Inflammatory macrophage (primary cell): ENCODE data around the gene MTHFS.
"Not testable (repeated sequence)": the region's sequence is repeated elsewhere in the genome, so short reads cannot be mapped to it uniquely, and the experiment has no call there.

Experiments
- DNase-seq, 2 donors: peaks; one replicate each; pipeline ENCODE4 v3.0.0-alpha.2; 2020 to 2022
- total RNA-seq, 18 experiments: gene quantifications; one replicate each; lab custom pipeline; 2026; ENCODE audit warnings: mixed read lengths in 6 of 18, inconsistent platforms in 2 of 18; lab: John Stamatoyannopoulos, UW

Gene MTHFS
- 0.31 to 3.9 (median 1.4) reads per million in 18 experiments for total RNA-seq

DNA sequence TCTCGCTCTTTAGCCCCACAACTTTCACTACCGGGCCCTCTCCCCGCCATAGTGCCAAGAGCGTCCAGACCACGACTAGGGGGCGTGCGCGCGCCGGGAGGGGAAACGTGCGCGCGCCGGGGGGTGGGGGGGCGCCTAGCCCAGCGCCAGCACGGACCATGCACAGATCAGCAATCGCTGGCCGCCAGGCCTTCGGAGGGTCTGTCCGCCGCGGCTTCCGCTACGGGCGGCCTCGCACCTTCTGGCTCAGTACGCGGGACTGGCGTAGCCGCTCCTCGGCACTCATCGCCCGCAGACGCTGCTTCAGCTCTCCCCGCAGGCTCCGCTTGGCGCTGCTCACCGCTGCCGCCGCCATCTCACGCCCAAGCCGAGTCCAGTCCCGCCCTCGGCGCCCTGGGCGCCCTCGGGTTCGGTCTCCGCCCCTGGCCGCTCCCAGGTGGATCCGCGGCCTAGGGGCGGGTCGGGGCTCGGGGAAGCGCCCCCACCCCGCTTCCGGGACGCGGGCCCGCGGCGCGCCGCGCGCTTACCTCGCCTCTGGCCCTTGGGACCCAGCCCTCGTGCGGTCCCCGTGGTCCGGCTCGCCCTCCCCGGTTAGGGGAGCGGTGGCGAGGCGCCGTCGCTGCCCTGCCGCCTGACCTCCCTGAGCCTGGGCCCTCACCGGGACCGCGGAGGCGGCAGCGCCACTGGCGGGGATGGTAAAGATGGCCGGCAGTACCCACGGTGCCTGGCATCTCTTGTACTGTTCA, at the start of gene MTHFS:
Gene MTHFS, minus strand, starts transcription at position 381 of the 746 bp plus-strand sequence. Its CDS starts 26 bp downstream, at position 355.
- DNase-seq: peak; percentile 67 to 78

- peak in 1 of 2 donors; percentile 61 for DNase-seq
Measured at GRCh38 chr15:79944622-79945021, 47.8 kb upstream of the MTHFS start.

DNA sequence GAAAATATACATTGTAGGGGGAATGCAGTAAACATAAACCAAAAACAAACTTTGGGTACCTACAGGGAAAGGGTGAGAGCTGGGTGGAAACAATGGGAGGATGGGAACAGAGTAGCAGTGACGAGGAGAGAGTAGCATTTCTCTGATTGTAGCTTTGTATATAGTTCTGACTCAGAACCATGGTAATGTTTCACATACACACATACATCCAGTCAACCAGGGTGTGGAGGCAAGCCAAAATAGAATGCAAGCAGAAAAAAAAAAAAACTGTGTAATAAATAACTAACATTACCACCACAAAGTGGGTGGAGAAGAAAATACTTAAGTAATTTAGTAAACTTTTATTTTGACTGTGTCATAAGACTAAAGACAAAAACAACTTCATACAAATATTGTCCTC, 47.0 kb upstream of the MTHFS start:
- DNase-seq: peak; percentile 50 to 59

DNA sequence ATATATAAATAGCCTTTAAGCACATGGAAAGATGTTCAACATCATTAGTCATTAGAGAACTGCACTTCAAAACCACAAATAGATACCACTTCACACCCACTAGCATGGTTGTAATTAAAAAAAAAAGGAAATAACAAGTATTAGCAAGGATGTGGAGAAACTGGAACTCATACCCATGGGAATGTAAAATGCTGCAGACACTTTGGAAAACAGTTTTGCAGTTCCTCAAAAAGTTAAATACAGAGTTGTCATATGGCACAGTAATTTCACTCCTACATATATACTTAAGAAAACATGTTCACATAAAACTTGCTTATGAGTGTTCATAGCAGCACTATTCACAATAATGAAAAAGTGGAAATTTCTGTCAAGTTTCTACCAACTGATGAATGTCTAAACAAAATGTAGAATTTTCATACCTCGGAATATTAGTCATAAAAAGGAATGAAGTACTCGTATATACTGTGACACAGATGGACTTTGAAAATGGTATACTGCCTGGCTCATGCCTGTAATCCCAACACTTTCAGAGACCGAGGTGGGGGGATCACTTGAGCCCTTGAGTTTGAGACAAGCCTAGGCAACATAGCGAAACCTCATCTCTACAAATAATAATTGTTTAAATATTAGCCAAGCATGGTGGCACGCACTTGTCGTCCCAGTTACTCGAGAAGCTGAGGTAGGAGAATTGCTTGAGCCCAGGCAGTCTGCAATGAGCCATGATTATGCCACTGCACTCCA, 46.1 kb upstream of the MTHFS start:
- peak; percentile 81 to 87 for DNase-seq

DNA sequence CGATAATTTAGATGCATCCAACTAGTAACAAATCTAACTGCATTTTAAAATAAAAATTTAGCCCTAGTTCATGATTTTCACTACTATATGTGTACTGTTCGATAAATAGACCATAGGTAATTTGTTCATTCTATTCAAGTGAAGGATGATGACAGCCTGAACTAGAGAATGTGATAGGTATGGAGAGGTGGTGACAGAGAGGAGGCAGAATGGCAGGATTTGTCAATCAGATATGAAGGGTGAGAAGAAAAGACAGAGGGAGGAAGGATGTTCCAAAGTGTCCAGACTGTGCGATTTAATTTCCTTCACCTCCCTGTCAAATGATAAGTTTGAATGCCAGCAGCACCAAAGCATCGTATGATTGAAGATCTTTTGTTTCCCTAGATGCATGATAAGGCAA, 42.6 kb upstream of the MTHFS start:
- DNase-seq: no peak

- DNase-seq: no peak
Measured at GRCh38 chr15:79938143-79938542, 41.3 kb upstream of the MTHFS start.

DNA sequence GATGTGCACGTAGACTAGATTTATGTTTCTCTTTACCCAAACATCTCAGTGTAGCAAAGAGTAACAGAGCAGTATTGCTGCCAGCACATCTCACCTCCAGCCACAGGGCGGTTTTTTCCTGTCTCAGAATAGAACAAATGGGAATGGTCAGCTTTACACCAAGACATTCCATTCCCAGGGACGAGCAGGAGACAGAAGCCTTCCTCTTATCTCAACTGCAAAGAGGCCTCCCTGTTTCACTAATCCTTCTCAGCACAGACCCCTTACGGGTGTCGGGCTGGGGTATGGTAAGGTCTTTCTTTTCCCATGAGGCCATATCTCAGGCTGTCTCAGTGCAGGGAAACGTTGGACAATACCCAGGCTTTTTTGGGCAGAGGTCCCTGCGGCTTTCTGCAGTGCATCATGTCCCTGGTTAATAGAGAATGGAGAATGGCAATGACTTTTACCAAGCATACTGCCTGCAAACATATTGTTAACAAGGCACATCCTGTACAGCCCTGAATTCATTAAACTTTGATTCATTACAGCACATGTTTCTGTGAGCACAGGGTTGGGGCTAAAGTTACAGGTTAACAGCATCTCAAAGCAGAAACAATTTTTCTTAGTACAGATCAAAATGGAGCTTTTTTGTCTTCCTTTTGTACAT, 38.9 kb upstream of the MTHFS start:
- not testable (repeated sequence) for DNase-seq

DNA sequence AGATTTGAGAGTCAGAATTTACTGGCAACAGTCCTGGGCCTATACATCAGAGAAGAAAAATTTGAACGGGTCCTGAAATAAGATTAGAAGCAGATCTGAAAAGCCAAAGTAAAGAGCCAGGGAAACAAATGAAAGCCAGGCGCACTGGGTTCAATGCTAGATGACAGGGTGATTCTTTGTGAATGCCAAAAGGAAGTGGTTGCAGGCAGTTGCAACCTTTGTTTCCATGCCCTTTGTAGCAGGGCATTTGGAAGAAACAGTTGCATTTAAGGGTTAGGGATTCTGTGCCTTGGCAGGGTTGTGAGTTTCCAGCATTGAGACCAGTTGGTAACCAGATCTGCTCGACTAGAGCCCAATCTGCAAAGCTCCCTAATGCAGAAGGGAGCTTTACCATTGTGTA, 36.4 kb upstream of the MTHFS start:
- DNase-seq: no peak

DNA sequence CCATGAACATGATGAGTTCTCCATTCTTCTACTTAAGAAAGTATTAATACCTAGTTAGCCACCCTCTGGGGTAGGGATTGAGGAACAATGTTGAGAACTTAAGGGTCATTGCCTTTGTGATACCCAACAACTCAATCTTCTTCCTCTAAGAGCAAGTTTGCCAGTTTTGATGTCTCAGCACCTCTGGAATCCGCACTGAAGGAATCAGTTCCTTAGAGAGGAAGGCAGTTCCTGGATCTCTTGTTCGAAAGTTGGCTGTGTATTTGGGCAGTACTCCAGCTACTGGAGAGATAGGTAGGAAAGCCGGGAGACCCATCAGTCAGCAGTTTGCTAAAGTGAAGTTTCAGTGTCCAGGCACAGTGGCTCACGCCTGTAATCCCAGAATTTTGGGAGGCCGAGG, 35.6 kb upstream of the MTHFS start:
- peak; percentile 54 to 62 for DNase-seq

GRCh38 chr15:79930516-79930915, 33.7 kb upstream of the MTHFS start:
- DNase-seq: peak; percentile 72 to 75

GRCh38 chr15:79929412-79929811, 32.6 kb upstream of the MTHFS start:
- no peak for DNase-seq

DNA sequence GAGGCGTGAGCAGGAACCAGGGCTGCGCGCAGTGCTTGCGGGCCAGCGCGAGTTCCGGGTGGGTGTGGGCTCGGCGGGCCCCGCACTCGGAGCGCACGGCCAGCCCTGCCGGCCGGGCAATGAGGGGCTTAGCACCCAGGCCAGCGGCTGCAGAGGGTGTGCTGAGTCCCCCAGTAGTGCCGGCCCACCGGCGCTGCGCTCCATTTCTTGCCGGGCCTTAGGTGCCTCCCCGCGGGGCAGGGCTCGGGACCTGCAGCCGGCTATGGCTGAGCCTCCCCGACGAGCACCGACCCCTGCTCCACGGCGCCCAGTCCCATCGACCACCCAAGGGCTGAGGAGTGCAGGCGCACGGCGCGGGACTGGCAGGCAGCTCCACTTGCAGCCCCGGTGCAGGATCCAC, 29.3 kb upstream of the MTHFS start:
- DNase-seq: not testable (repeated sequence)

DNA sequence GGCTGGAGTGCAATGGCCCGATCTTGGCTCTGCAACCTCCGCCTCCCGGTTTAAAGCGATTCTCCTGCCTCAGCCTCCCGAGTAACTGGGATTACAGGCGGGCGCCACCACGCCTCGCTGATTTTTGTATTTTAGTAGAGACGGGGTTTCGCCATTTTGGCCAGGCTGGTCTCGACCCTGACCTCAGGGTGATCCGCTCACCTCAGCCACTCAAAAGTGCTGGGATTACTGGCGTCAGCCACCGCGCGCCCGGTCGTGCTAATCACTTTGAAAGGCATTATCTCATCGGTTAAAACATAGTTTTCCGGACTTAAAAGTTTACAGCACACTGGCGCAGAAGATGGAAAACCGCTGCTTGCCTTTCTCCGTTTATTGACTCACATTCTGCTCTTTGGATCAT, 27.6 kb upstream of the MTHFS start:
- no peak for DNase-seq

- DNase-seq: peak; percentile 98 to 99
Measured at GRCh38 chr15:79923515-79924169, 26.8 kb upstream of the MTHFS start.

- DNase-seq: peak; percentile 58 to 73
Measured at GRCh38 chr15:79923079-79923514, 26.3 kb upstream of the MTHFS start.

- no peak for DNase-seq
Measured at GRCh38 chr15:79922512-79923078, 25.8 kb upstream of the MTHFS start.

DNA sequence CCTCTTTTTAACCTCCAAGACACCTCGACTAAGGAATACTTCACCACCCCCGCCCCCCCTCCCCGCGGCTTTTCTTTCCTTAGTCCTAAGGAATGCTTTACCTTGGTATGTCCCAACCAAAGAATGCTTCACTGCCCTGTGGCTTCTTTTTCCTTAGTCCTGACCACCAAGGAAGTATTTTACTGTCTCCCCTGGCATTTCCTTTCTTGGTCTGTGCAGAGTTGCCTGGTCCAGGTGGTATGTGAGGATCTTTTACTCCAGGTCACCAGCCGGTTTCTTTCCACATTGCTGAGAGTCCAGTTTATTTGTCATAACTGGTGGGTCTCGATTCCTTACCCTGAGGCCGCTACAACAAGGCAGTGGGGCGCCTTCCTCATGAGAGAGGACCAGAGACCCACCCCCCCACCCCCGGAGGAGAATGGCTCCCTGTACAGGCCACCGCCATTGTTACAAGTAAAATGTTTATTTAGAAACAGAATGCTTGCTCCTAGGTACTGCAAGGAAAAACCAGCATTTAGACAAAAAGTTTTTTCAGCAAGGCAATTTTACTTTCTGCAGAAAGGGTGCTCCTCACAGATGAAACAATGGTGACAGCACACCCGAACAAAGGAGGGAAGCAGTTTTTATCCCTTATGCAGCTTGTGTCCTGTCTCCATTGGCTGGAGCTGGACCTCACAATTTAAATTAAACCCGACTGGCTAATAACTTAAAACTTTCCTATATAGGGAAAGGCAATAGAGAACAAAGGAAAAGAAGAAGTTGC, 23.1 kb upstream of the MTHFS start:
- no peak for DNase-seq

DNA sequence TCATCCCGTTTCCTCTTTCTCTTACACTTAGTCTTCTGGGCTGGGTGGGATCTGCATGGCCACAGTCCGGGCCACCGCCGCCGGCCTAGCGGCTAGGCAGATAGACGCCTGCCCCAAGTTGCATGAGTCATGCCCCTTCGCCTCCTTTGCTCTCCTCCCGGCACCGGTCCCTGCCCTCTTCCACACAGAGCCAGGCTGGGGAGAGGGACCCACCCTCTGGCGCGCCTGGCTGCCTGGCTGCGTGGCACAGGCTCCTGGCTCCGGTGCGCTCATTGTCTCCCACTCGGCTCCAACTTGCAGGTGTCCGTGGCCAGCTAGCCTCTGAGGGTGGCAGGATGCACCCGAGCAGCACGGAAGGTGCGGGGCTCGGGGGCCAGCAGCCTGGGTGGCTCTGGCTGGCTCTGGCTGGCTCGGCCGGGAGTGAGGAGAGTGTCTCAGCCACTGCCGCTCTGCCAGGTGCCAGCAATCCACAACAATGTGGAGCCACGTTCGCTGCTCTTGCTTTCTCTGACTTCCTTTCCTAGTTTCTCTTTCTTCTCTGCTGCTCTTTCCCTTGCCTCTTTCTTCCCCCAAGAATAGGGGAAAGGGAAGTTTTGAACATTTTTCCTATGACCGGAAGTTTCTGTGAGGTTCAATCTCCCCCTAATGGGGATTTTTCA, 22.4 kb upstream of the MTHFS start:
- no peak for DNase-seq

- DNase-seq: no peak
Measured at GRCh38 chr15:79918278-79918677, 21.5 kb upstream of the MTHFS start.

GRCh38 chr15:79916502-79917132, 19.8 kb upstream of the MTHFS start:
- no peak for DNase-seq
